ENCODE data around the gene TPTE.
"Not testable (repeated sequence)": the region's sequence is repeated elsewhere in the genome, so short reads cannot be mapped to it uniquely, and the experiment has no call there.

DNA sequence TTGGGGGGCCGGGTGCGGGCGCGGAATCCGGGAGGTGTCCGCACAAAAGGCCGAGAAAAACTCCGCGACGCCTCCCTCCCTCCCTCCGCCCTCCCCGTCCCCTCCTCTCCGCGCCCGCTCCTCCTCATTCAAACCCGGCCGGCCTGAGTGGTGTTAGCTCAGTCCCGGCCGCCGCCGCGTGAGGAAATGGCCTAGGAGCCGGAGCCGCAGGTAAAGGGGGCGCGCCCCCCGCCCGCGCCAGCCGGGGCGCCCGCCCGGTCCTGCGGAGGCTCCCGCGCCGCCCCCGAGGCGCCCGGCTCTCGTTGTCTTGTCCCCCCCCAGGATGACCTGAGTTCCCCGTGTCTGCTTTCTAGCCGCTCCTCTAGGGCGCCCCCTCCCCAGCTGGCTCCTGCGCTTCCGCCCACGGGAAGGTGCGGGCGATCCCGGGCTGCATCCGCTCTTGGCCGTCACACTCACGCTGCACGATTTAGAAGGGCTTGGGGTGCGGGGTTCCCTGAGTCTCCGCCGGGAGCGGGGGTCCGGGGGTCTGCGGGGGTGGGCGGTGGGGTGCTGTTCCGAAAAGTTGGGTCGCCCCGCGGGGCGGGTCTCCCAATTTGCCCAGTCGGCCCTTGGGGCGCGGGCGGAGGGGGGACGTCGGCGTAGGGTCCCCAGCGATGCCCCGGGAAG is 585 bp downstream of the TPTE start:
- TF ChIP-seq, protein P1, sequence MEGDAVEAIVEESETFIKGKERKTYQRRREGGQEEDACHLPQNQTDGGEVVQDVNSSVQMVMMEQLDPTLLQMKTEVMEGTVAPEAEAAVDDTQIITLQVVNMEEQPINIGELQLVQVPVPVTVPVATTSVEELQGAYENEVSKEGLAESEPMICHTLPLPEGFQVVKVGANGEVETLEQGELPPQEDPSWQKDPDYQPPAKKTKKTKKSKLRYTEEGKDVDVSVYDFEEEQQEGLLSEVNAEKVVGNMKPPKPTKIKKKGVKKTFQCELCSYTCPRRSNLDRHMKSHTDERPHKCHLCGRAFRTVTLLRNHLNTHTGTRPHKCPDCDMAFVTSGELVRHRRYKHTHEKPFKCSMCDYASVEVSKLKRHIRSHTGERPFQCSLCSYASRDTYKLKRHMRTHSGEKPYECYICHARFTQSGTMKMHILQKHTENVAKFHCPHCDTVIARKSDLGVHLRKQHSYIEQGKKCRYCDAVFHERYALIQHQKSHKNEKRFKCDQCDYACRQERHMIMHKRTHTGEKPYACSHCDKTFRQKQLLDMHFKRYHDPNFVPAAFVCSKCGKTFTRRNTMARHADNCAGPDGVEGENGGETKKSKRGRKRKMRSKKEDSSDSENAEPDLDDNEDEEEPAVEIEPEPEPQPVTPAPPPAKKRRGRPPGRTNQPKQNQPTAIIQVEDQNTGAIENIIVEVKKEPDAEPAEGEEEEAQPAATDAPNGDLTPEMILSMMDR (IDR thresholded peaks at IDR 0.05): not testable (repeated sequence)
- TF ChIP-seq, protein P2, sequence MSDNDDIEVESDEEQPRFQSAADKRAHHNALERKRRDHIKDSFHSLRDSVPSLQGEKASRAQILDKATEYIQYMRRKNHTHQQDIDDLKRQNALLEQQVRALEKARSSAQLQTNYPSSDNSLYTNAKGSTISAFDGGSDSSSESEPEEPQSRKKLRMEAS (CRISPR knock-in tag; IDR thresholded peaks at IDR 0.05): not testable (repeated sequence)
- TF ChIP-seq SMAD4 (CRISPR knock-in tag; IDR thresholded peaks at IDR 0.05): not testable (repeated sequence)
- TF ChIP-seq, protein P3, sequence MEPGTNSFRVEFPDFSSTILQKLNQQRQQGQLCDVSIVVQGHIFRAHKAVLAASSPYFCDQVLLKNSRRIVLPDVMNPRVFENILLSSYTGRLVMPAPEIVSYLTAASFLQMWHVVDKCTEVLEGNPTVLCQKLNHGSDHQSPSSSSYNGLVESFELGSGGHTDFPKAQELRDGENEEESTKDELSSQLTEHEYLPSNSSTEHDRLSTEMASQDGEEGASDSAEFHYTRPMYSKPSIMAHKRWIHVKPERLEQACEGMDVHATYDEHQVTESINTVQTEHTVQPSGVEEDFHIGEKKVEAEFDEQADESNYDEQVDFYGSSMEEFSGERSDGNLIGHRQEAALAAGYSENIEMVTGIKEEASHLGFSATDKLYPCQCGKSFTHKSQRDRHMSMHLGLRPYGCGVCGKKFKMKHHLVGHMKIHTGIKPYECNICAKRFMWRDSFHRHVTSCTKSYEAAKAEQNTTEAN (CRISPR knock-in tag; IDR thresholded peaks at IDR 0.05): not testable (repeated sequence)

Data from WTC11 (cell line).